Smooth muscle cell (in vitro differentiated cells): ENCODE measurements around the gene HSDL2. TPM values are rescaled to one million over a fixed set of nuclear protein-coding genes. Genes with fewer than 3 reads are reported as not detected.

Source experiments
- DNase-seq: peaks from one replicate; lab custom pipeline; 2025; ENCODE audit not compliant: unreplicated experiment; lab: John Stamatoyannopoulos, UW
- H2AFZ ChIP-seq: fragments of 200-600 bp; sonication (generic); 2 replicates; pipeline ENCODE4 v1.6.0; 2016; ENCODE audit warnings: antibody characterized with exemption, low read depth, mild to moderate bottlenecking
- H3F3A ChIP-seq: fragments of 200-600 bp; sonication (generic); 2 replicates; pipeline ENCODE4 v1.6.0; 2017; ENCODE audit warnings: antibody characterized with exemption, low read depth
- H3K27ac ChIP-seq: fragments of 200-600 bp; sonication (generic); 2 replicates; pipeline ENCODE4 v1.5.1; 2016; ENCODE audit warnings: low read depth, mild to moderate bottlenecking
- H3K27me3 ChIP-seq: fragments of 200-600 bp; sonication (generic); 2 replicates; pipeline ENCODE4 v1.6.1; 2016; ENCODE audit warnings: low read depth, mild to moderate bottlenecking
- H3K36me3 ChIP-seq: fragments of 200-600 bp; sonication (generic); 2 replicates; pipeline ENCODE4 v1.5.1; 2016; ENCODE audit warnings: low read depth
- H3K4me1 ChIP-seq: fragments of 200-600 bp; sonication (generic); 2 replicates; pipeline ENCODE4 v1.5.1; 2016; ENCODE audit warnings: low read depth
- H3K4me2 ChIP-seq: fragments of 200-600 bp; sonication (generic); 2 replicates; pipeline ENCODE4 v1.6.0; 2016; ENCODE audit warnings: mild to moderate bottlenecking
- H3K4me3 ChIP-seq: fragments of 200-600 bp; sonication (generic); 2 replicates; pipeline ENCODE4 v1.5.1; 2016; ENCODE audit warnings: mild to moderate bottlenecking
- H3K79me2 ChIP-seq: fragments of 200-600 bp; sonication (generic); 2 replicates; pipeline ENCODE4 v1.6.0; 2016; ENCODE audit warnings: low read depth, mild to moderate bottlenecking
- H3K9ac ChIP-seq: fragments of 200-600 bp; sonication (generic); 2 replicates; pipeline ENCODE4 v1.6.0; 2016; ENCODE audit warnings: low read depth
- H3K9me3 ChIP-seq: fragments of 200-600 bp; sonication (generic); replicated peaks from 2 replicates; pipeline ENCODE4 v1.5.1; 2016; ENCODE audit warnings: low read depth
- H4K20me1 ChIP-seq: fragments of 200-600 bp; sonication (generic); 2 replicates; pipeline ENCODE4 v1.6.0; 2016; ENCODE audit warnings: low read depth
- CTCF ChIP-seq: fragments of 200-600 bp; sonication (generic); IDR thresholded peaks from 2 replicates; pipeline ENCODE4 v1.5.1; 2017; ENCODE audit warnings: borderline replicate concordance, mild to moderate bottlenecking, antibody characterized with exemption; ENCODE audit not compliant: insufficient read depth, poor library complexity, severe bottlenecking
- WGBS: methylation state at CpG from one replicate; pipeline ENCODE4 v1.1.7; 2016; ENCODE audit warnings: low lambda C conversion rate; 5-methylcytosine and 5-hydroxymethylcytosine counted together
- polyA plus RNA-seq: library from polyadenylated mRNA; unstranded; fragments of >200 nt; fragmentation: Nextera tagmentation; extraction: Ambion mirVana; gene quantifications from 2 replicates; pipeline ENCODE4 v1.2.1, GENCODE V29; 2016
- total RNA-seq: library from RNA; depleted of rRNA; stranded (reverse); fragments of >200 nt; gene quantifications from 2 replicates; pipeline ENCODE4 v1.2.3, GENCODE V29; 2014

HSDL2 gene
- total and polyA plus RNA-seq, 2 experiments from 2014 or later, result 8.7 to 18.7 TPM

- WGBS, result 56% methylated on average over 19 of the region's 19 CpGs
- DNase-seq, result no peak
- Histone ChIP-seq H3K4me1 (no peaks in the 10 kb centered on the region), H3K27ac (no peak overlapping the region), H4K20me1 (no peaks in the 10 kb centered on the region), H3K27me3 (no peaks in the 10 kb centered on the region), H3K4me2 (peak overlapping the region; percentile 82), H3F3A (no peaks in the 10 kb centered on the region), H3K4me3 (peak overlapping the region; percentile 49), H3K79me2 (no peaks in the 10 kb centered on the region), H3K36me3 (no peaks in the 10 kb centered on the region), H2AFZ (peak overlapping the region; percentile 70), H3K9ac (peak overlapping the region; percentile 35), H3K9me3 (no peaks in the 10 kb centered on the region)
- no peak for TF ChIP-seq CTCF
Observed at GRCh38 chr9:112348257-112349007, 31.5 kb upstream of the HSDL2 start.

DNA sequence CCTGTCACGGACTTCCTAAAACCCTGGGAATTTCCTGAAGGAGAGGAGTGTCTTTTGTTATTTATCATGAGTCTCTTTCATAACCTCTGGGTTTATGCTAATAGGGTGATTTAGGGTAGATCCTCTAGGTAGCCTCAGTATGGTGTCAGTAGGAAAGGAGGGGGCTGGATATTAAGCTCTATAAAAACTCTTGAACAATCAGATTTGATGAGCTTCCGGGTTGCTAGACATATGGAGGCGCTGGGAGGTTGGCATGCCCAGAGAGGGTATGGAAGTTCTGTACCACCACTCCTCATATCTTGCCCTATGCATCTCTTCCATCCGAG, 30.9 kb upstream of the HSDL2 start:
- Histone ChIP-seq H2AFZ (peak overlapping the region; percentile 70), H3K9ac (no peak overlapping the region)
- WGBS, result 77% methylated on average over 4 of the region's 4 CpGs

DNA sequence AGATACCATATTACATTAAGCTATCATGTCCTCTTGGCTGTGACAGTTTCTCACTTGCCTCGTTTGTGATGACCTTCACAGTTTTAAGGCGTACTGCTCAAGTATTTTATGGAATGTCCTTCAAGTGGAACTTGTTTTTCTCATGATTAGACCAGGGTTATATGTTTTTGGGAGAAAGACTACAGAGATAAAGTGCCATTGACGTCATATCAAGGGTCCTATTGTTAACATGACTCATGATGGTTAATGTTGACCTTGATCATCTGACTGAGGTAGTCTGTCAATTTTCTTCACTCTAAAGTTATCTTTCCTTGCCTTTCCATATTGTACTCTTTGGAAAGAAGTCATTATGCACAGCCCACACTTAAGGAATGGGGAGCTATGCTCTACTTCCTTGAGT, 28.7 kb upstream of the HSDL2 start:
- Histone ChIP-seq H3K4me1 (no peaks in the 10 kb centered on the region), H3K79me2 (no peaks in the 10 kb centered on the region), H4K20me1 (no peaks in the 10 kb centered on the region), H3K36me3 (no peaks in the 10 kb centered on the region), H3K27ac (no peak overlapping the region), H3K27me3 (no peaks in the 10 kb centered on the region), H3K4me3 (no peak overlapping the region), H3F3A (no peaks in the 10 kb centered on the region), H2AFZ (no peak overlapping the region), H3K9ac (no peak overlapping the region), H3K4me2 (no peak overlapping the region), H3K9me3 (no peaks in the 10 kb centered on the region)
- no peak for DNase-seq
- no peak for TF ChIP-seq CTCF
- 88% methylated on average over 3 of the region's 3 CpGs for WGBS

More for the DNA sequence above, 30.9 kb upstream of the HSDL2 start:
- no peaks in the 10 kb centered on the region for H3K4me1 ChIP-seq
- H3K4me3 ChIP-seq, result peak overlapping the region; percentile 49
- H3K4me2 ChIP-seq, result peak overlapping the region; percentile 82
- no peak for TF ChIP-seq CTCF
- H3K27ac ChIP-seq, result no peak overlapping the region
- no peaks in the 10 kb centered on the region for H3K9me3 ChIP-seq
- H3K36me3 ChIP-seq, result no peaks in the 10 kb centered on the region
- H3K79me2 ChIP-seq, result no peaks in the 10 kb centered on the region
- no peaks in the 10 kb centered on the region for H3K27me3 ChIP-seq
- H4K20me1 ChIP-seq, result no peaks in the 10 kb centered on the region
- H3F3A ChIP-seq, result no peaks in the 10 kb centered on the region
- DNase-seq, result no peak

DNA sequence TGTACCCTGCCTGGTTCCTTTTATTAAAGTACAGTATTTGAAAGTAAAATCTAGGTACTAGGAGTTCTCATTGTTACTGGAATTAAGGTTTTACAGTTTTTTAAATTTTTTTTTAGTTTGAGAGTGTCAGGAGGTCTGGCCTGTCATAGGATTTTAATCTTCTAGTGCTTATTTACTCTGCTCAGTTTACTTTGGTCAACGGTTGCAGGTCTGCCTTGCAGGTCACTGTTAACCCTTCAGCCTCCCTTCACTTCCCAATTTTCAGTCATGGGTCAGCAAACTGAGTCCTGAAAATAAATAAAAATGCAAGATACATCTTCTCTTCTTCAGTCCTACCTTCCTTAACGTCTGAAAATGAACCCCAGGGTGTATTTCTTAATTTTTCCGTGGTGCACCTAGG, 27.7 kb upstream of the HSDL2 start:
- Histone ChIP-seq H3K9me3 (no peaks in the 10 kb centered on the region), H3K36me3 (no peaks in the 10 kb centered on the region), H3K27me3 (no peaks in the 10 kb centered on the region), H3F3A (no peaks in the 10 kb centered on the region), H3K4me1 (no peaks in the 10 kb centered on the region), H2AFZ (no peak overlapping the region), H3K4me3 (no peak overlapping the region), H3K27ac (no peak overlapping the region), H4K20me1 (no peaks in the 10 kb centered on the region), H3K4me2 (no peak overlapping the region), H3K9ac (no peak overlapping the region), H3K79me2 (no peaks in the 10 kb centered on the region)
- WGBS, result 67% methylated on average over 3 of the region's 3 CpGs
- TF ChIP-seq CTCF, result no peak
- DNase-seq, result no peak
